GM23338 (cell line): ENCODE data around the gene NTM.

ENCODE experiments used
- CREB1 ChIP-seq: fragments of 250-450 bp; sonication (Bioruptor Pico); IDR thresholded peaks from 2 replicates; pipeline ENCODE4 v1.5.0; 2020; ENCODE audit warnings: low read depth, mild to moderate bottlenecking, moderate library complexity
- CTCF ChIP-seq, 2 experiments: fragments of 200-600 bp in 1 of 2; sonication (generic) in 1 of 2; conservative IDR thresholded peaks; 2 replicates each; pipeline versions ENCODE4 v1.5.1 to v1.6.1; 2016 to 2017; ENCODE audit warnings: antibody characterized with exemption in 2 of 2, low read depth in 2 of 2, mild to moderate bottlenecking in 2 of 2, moderate library complexity in 1 of 2
- EZH2 ChIP-seq: fragments of 200-600 bp; sonication (generic); IDR thresholded peaks from one replicate; pipeline ENCODE4 v1.8.0; 2017; ENCODE audit warnings: antibody characterized with exemption, mild to moderate bottlenecking, low read depth; ENCODE audit not compliant: unreplicated experiment
- EZH2phosphoT487 ChIP-seq: fragments of 200-600 bp; sonication (generic); IDR thresholded peaks from one replicate; pipeline ENCODE4 v1.8.1; 2018; ENCODE audit warnings: antibody characterized with exemption; ENCODE audit not compliant: unreplicated experiment
- JUNB ChIP-seq: IDR thresholded peaks from one replicate; pipeline ENCODE4 v1.6.1; 2016; ENCODE audit warnings: antibody characterized with exemption; ENCODE audit not compliant: unreplicated experiment
- POLR2AphosphoS5 ChIP-seq: IDR thresholded peaks from 2 replicates; pipeline ENCODE4 v1.6.1; 2016; ENCODE audit warnings: antibody characterized with exemption, low read depth
- REST ChIP-seq: IDR thresholded peaks from one replicate; pipeline ENCODE4 v1.6.1; 2018; ENCODE audit warnings: antibody characterized with exemption; ENCODE audit not compliant: unreplicated experiment
- STAT1 ChIP-seq: IDR thresholded peaks from one replicate; pipeline ENCODE4 v1.6.1; 2016; ENCODE audit warnings: antibody characterized with exemption; ENCODE audit not compliant: unreplicated experiment
- ZNF114 ChIP-seq: fragments of 250-450 bp; sonication (Bioruptor Pico); IDR thresholded peaks from 2 replicates; pipeline ENCODE4 v1.5.0; 2020; ENCODE audit warnings: mild to moderate bottlenecking, moderate library complexity
- ZNF331 ChIP-seq: fragments of 250-450 bp; sonication (Bioruptor Pico); IDR thresholded peaks from 2 replicates; pipeline ENCODE4 v1.5.0; 2020; ENCODE audit warnings: low read depth, mild to moderate bottlenecking, moderate library complexity
- TF ChIP-seq, protein P1 (sequence below): fragments of 250-450 bp; sonication (Bioruptor Pico); IDR thresholded peaks from 2 replicates; pipeline ENCODE4 v1.5.0; 2020; ENCODE audit warnings: mild to moderate bottlenecking, moderate library complexity
- TF ChIP-seq, protein P2 (sequence below): IDR thresholded peaks from 2 replicates; pipeline ENCODE4 v1.6.1; 2016; ENCODE audit warnings: antibody characterized with exemption

DNA sequence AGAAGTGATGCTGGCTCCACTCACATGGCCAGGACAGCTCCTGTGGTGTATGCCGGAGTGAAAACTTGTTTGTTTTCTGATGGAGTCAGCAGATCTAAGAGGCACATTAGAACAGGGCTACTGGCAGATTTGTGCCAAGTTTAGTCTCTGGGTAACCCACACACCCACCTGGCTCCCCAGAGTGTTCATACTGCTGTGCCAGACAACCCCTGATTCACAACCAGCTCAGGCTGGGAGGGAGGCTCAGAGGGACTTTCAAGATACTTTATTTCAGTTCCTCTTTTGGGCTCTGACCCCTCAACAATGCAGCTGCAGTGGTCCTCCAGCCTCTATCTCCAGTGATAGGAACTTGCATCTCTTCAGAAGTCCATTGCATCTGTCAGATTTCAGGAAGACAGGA is 8.5 kb downstream of the NTM start:
- TF ChIP-seq CTCF (conservative IDR thresholded peaks at IDR 0.05; ENCODE audit: low read depth in 2 of 2) (no peak), CREB1 (CRISPR knock-in tag) (no peak), EZH2 (no peak), ZNF114 (CRISPR knock-in tag) (no peak), POLR2AphosphoS5 (no peak), REST (no peak), EZH2phosphoT487 (no peak), STAT1 (no peak), ZNF331 (CRISPR knock-in tag) (no peak), JUNB (no peak)
- TF ChIP-seq, protein P1, sequence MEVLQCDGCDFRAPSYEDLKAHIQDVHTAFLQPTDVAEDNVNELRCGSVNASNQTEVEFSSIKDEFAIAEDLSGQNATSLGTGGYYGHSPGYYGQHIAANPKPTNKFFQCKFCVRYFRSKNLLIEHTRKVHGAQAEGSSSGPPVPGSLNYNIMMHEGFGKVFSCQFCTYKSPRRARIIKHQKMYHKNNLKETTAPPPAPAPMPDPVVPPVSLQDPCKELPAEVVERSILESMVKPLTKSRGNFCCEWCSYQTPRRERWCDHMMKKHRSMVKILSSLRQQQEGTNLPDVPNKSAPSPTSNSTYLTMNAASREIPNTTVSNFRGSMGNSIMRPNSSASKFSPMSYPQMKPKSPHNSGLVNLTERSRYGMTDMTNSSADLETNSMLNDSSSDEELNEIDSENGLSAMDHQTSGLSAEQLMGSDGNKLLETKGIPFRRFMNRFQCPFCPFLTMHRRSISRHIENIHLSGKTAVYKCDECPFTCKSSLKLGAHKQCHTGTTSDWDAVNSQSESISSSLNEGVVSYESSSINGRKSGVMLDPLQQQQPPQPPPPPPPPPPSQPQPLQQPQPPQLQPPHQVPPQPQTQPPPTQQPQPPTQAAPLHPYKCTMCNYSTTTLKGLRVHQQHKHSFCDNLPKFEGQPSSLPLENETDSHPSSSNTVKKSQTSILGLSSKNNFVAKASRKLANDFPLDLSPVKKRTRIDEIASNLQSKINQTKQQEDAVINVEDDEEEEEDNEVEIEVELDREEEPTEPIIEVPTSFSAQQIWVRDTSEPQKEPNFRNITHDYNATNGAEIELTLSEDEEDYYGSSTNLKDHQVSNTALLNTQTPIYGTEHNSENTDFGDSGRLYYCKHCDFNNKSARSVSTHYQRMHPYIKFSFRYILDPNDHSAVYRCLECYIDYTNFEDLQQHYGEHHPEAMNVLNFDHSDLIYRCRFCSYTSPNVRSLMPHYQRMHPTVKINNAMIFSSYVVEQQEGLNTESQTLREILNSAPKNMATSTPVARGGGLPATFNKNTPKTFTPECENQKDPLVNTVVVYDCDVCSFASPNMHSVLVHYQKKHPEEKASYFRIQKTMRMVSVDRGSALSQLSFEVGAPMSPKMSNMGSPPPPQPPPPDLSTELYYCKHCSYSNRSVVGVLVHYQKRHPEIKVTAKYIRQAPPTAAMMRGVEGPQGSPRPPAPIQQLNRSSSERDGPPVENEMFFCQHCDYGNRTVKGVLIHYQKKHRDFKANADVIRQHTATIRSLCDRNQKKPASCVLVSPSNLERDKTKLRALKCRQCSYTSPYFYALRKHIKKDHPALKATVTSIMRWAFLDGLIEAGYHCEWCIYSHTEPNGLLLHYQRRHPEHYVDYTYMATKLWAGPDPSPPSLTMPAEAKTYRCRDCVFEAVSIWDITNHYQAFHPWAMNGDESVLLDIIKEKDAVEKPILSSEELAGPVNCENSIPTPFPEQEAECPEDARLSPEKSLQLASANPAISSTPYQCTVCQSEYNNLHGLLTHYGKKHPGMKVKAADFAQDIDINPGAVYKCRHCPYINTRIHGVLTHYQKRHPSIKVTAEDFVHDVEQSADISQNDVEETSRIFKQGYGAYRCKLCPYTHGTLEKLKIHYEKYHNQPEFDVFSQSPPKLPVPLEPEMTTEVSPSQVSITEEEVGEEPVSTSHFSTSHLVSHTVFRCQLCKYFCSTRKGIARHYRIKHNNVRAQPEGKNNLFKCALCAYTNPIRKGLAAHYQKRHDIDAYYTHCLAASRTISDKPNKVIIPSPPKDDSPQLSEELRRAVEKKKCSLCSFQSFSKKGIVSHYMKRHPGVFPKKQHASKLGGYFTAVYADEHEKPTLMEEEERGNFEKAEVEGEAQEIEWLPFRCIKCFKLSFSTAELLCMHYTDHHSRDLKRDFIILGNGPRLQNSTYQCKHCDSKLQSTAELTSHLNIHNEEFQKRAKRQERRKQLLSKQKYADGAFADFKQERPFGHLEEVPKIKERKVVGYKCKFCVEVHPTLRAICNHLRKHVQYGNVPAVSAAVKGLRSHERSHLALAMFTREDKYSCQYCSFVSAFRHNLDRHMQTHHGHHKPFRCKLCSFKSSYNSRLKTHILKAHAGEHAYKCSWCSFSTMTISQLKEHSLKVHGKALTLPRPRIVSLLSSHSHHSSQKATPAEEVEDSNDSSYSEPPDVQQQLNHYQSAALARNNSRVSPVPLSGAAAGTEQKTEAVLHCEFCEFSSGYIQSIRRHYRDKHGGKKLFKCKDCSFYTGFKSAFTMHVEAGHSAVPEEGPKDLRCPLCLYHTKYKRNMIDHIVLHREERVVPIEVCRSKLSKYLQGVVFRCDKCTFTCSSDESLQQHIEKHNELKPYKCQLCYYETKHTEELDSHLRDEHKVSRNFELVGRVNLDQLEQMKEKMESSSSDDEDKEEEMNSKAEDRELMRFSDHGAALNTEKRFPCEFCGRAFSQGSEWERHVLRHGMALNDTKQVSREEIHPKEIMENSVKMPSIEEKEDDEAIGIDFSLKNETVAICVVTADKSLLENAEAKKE (CRISPR knock-in tag): no peak
- TF ChIP-seq, protein P2, sequence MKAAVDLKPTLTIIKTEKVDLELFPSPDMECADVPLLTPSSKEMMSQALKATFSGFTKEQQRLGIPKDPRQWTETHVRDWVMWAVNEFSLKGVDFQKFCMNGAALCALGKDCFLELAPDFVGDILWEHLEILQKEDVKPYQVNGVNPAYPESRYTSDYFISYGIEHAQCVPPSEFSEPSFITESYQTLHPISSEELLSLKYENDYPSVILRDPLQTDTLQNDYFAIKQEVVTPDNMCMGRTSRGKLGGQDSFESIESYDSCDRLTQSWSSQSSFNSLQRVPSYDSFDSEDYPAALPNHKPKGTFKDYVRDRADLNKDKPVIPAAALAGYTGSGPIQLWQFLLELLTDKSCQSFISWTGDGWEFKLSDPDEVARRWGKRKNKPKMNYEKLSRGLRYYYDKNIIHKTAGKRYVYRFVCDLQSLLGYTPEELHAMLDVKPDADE: no peak
